GM23338 (cell line): ENCODE measurements around the gene BTBD18. TPM values are rescaled to one million over a fixed set of nuclear protein-coding genes. Genes with fewer than 3 reads are reported as not detected.

Experiments used
- ATAC-seq: fragments of 200-7000 bp; cut with Tn5 transposase; 3 replicates; pipeline ENCODE4 v1.9.1; 2020
- DNase-seq: peaks from one replicate; pipeline ENCODE4 v3.0.0-alpha.2; 2015; ENCODE audit warnings: low spot score
- H2AFZ ChIP-seq: fragments of 200-600 bp; sonication (generic); 2 replicates; pipeline ENCODE4 v1.8.0; 2016; ENCODE audit warnings: antibody characterized with exemption, mild to moderate bottlenecking, moderate library complexity
- H3F3A ChIP-seq: fragments of 200-600 bp; sonication (generic); replicated peaks from 2 replicates; pipeline ENCODE4 v1.8.0; 2017; ENCODE audit warnings: antibody characterized with exemption, mixed run types, low read depth
- H3K27ac ChIP-seq: fragments of 200-600 bp; sonication (generic); 2 replicates; pipeline ENCODE4 v1.6.1; 2016; ENCODE audit warnings: low read depth
- H3K27me3 ChIP-seq: fragments of 200-600 bp; sonication (generic); 2 replicates; pipeline ENCODE4 v1.8.0; 2016; ENCODE audit warnings: mild to moderate bottlenecking, mixed run types, moderate library complexity; ENCODE audit not compliant: insufficient read depth
- H3K36me3 ChIP-seq: fragments of 200-600 bp; sonication (generic); 2 replicates; pipeline ENCODE4 v1.8.0; 2016; ENCODE audit warnings: mild to moderate bottlenecking; ENCODE audit not compliant: insufficient read depth
- H3K4me1 ChIP-seq: fragments of 200-600 bp; sonication (generic); 2 replicates; pipeline ENCODE4 v1.8.0; 2016; ENCODE audit warnings: mild to moderate bottlenecking, moderate library complexity; ENCODE audit not compliant: insufficient read depth
- H3K4me2 ChIP-seq: fragments of 200-600 bp; sonication (generic); 2 replicates; pipeline ENCODE4 v1.7.1; 2017; ENCODE audit warnings: mixed run types
- H3K4me3 ChIP-seq: fragments of 200-600 bp; sonication (generic); 2 replicates; pipeline ENCODE4 v1.6.1; 2016; ENCODE audit warnings: mixed run types
- H3K79me2 ChIP-seq: fragments of 200-600 bp; sonication (generic); replicated peaks from 2 replicates; pipeline ENCODE4 v1.8.0; 2017; ENCODE audit warnings: mild to moderate bottlenecking; ENCODE audit not compliant: insufficient read depth
- H3K9me2 ChIP-seq: fragments of 200-600 bp; sonication (generic); 2 replicates; pipeline ENCODE4 v1.8.0; 2017; ENCODE audit not compliant: insufficient read depth
- H4K20me1 ChIP-seq: fragments of 200-600 bp; sonication (generic); replicated peaks from 2 replicates; pipeline ENCODE4 v1.8.0; 2017; ENCODE audit warnings: mild to moderate bottlenecking; ENCODE audit not compliant: insufficient read depth
- H3K27ac Mint-ChIP-seq: 2 replicates; pipeline ENCODE4 v1.8.0; 2020; ENCODE audit warnings: inconsistent platforms, mild to moderate bottlenecking, moderate library complexity, mixed read lengths
- H3K27me3 Mint-ChIP-seq: 3 replicates; pipeline ENCODE4 v1.8.0; 2022; ENCODE audit warnings: low read depth, mild to moderate bottlenecking, moderate library complexity, mixed read lengths, inconsistent platforms; ENCODE audit not compliant: insufficient read depth, poor library complexity
- H3K36me3 Mint-ChIP-seq: 3 replicates; pipeline ENCODE4 v1.8.0; 2021; ENCODE audit warnings: low read depth, mild to moderate bottlenecking, inconsistent platforms, moderate library complexity, mixed read lengths
- H3K4me1 Mint-ChIP-seq: 3 replicates; pipeline ENCODE4 v1.8.0; 2020; ENCODE audit warnings: mild to moderate bottlenecking, inconsistent platforms, mixed read lengths
- H3K4me3 Mint-ChIP-seq: 3 replicates; pipeline ENCODE4 v1.8.0; 2021; ENCODE audit warnings: moderate library complexity, mild to moderate bottlenecking, inconsistent platforms, mixed read lengths
- H3K9me3 Mint-ChIP-seq: 3 replicates; pipeline ENCODE4 v1.8.0; 2020; ENCODE audit warnings: moderate library complexity, mild to moderate bottlenecking, inconsistent platforms, mixed read lengths
- CREB1 ChIP-seq: fragments of 250-450 bp; sonication (Bioruptor Pico); IDR thresholded peaks from 2 replicates; pipeline ENCODE4 v1.5.0; 2020; ENCODE audit warnings: low read depth, mild to moderate bottlenecking, moderate library complexity
- CTCF ChIP-seq, 2 experiments: fragments of 200-600 bp in 1 of 2; sonication (generic) in 1 of 2; conservative IDR thresholded peaks; 2 replicates each; pipeline versions ENCODE4 v1.5.1 to v1.6.1; 2016 to 2017; ENCODE audit warnings: antibody characterized with exemption in 2 of 2, low read depth in 2 of 2, mild to moderate bottlenecking in 2 of 2, moderate library complexity in 1 of 2
- ETS1 ChIP-seq: IDR thresholded peaks from 2 replicates; pipeline ENCODE4 v1.6.1; 2016; ENCODE audit warnings: antibody characterized with exemption
- POLR2AphosphoS5 ChIP-seq: IDR thresholded peaks from 2 replicates; pipeline ENCODE4 v1.6.1; 2016; ENCODE audit warnings: antibody characterized with exemption, low read depth
- REST ChIP-seq: IDR thresholded peaks from one replicate; pipeline ENCODE4 v1.6.1; 2018; ENCODE audit warnings: antibody characterized with exemption; ENCODE audit not compliant: unreplicated experiment
- STAT1 ChIP-seq: IDR thresholded peaks from one replicate; pipeline ENCODE4 v1.6.1; 2016; ENCODE audit warnings: antibody characterized with exemption; ENCODE audit not compliant: unreplicated experiment
- ZNF114 ChIP-seq: fragments of 250-450 bp; sonication (Bioruptor Pico); IDR thresholded peaks from 2 replicates; pipeline ENCODE4 v1.5.0; 2020; ENCODE audit warnings: mild to moderate bottlenecking, moderate library complexity
- ZNF331 ChIP-seq: fragments of 250-450 bp; sonication (Bioruptor Pico); IDR thresholded peaks from 2 replicates; pipeline ENCODE4 v1.5.0; 2020; ENCODE audit warnings: low read depth, mild to moderate bottlenecking, moderate library complexity
- polyA plus RNA-seq: library from polyadenylated mRNA; unstranded; fragments of >200 nt; fragmentation: Nextera tagmentation; extraction: Ambion mirVana; gene quantifications from 2 replicates; pipeline ENCODE4 v1.2.1, GENCODE V29; 2016
- total RNA-seq: library from RNA; depleted of rRNA; stranded (reverse); fragments of >200 nt; shearing (Covaris generic); gene quantifications from 2 replicates; pipeline ENCODE4 v1.2.3, GENCODE V29; 2014

BTBD18 gene
- total and polyA plus RNA-seq, 2 experiments from 2014 or later, result 0.29 TPM; not detected in 1

GRCh38 chr11:57788703-57789088, 37.1 kb upstream of the BTBD18 start (continued):
- no peak for TF ChIP-seq REST

- Mint-ChIP-seq H3K36me3 (peaks cover 14% of the 10 kb centered on the region), H3K27ac (peak overlapping the region; percentile 86)
- TF ChIP-seq REST (no peak), POLR2AphosphoS5 (no peak), STAT1 (no peak), ZNF331 (no peak), ZNF114 (no peak), ETS1 (no peak), CREB1 (CRISPR knock-in tag) (no peak), CTCF (conservative IDR thresholded peaks at IDR 0.05; ENCODE audit: low read depth in 2 of 2) (no peak)
These were observed 36.5 kb upstream of the BTBD18 start for GRCh38 chr11:57787920-57788702.

More at GRCh38 chr11:57787920-57788702, 36.5 kb upstream of the BTBD18 start:
- Histone ChIP-seq H3K4me3 (peak overlapping the region; percentile 0), H3F3A (no peaks in the 10 kb centered on the region), H3K36me3 (no peaks in the 10 kb centered on the region; the same call in 1 of the 2 replicates), H3K4me1 (peaks cover 35% of the 10 kb centered on the region), H3K4me2 (peak overlapping the region; percentile 63), H2AFZ (no peak overlapping the region), H3K79me2 (peaks cover 100% of the 10 kb centered on the region), H3K27ac (peak overlapping the region; percentile 68), H4K20me1 (peaks cover 21% of the 10 kb centered on the region), H3K27me3 (no peaks in the 10 kb centered on the region), H3K9me2 (no peaks in the 10 kb centered on the region)
- H3K27me3 Mint-ChIP-seq, result peaks cover 6% of the 10 kb centered on the region
- no peaks in the 10 kb centered on the region for H3K9me3 Mint-ChIP-seq
- ATAC-seq, result peak; percentile 88
- H3K4me1 Mint-ChIP-seq, result peaks cover 46% of the 10 kb centered on the region
- H3K4me3 Mint-ChIP-seq, result peak overlapping the region; percentile 10; the same call in 2 of the 3 replicates
- DNase-seq, result peak; percentile 71
